HUES6 (cell line): ENCODE data around the gene TNFAIP8L2.

ENCODE experiments used
- H3K27ac ChIP-seq: 2 replicates; pipeline ENCODE4 v1.7.0; 2013; ENCODE audit warnings: low read depth, mild to moderate bottlenecking, low read length, inconsistent platforms
- H3K27me3 ChIP-seq: 2 replicates; pipeline ENCODE4 v1.6.1; 2013; ENCODE audit warnings: low read length; ENCODE audit not compliant: control insufficient read depth, insufficient read depth
- H3K36me3 ChIP-seq: 2 replicates; pipeline ENCODE4 v1.6.1; 2013; ENCODE audit warnings: low read length; ENCODE audit not compliant: control insufficient read depth, insufficient read depth
- H3K4me1 ChIP-seq: 2 replicates; pipeline ENCODE4 v1.6.1; 2013; ENCODE audit warnings: low read length; ENCODE audit not compliant: control insufficient read depth, insufficient read depth
- H3K4me3 ChIP-seq: 2 replicates; pipeline ENCODE4 v1.5.1; 2013; ENCODE audit warnings: low read depth, low read length
- H3K9ac ChIP-seq: one replicate; pipeline ENCODE4 v1.6.1; 2013; ENCODE audit warnings: mild to moderate bottlenecking, low read length
- H3K9me3 ChIP-seq: 2 replicates; pipeline ENCODE4 v1.6.1; 2013; ENCODE audit warnings: low read depth, low read length; ENCODE audit not compliant: control insufficient read depth, insufficient read depth

The TNFAIP8L2 gene

DNA sequence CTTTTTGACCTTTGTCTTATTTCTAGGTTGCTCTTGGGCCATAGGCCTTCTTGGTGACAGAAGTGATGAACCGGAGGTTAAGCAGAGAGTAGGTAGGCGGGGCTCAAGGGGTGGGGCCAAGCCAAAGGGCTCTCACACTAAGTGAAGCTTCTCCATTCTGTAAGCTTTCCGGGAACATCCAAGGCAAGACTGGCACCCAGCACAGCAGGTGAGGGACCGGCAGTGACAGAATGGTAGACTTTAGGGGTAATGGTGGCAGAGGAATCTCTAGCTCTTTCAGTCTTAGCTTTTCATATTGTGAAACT lies at the start of gene TNFAIP8L2:
TSS of gene TNFAIP8L2 (plus strand) at position 135 of the 305 bp plus-strand sequence. CDS start 2,049 bp downstream, outside the sequence.
- Histone ChIP-seq H3K27ac (no peak within 1 kb of the TSS), H3K4me3 (no peak within 1 kb of the TSS), H3K9ac (no peak within 1 kb of the TSS), H3K27me3 (no peaks in the 10 kb centered on the region), H3K36me3 (peaks cover 28% of the 10 kb centered on the region), H3K4me1 (no peaks in the 10 kb centered on the region), H3K9me3 (no peaks in the 10 kb centered on the region)

DNA sequence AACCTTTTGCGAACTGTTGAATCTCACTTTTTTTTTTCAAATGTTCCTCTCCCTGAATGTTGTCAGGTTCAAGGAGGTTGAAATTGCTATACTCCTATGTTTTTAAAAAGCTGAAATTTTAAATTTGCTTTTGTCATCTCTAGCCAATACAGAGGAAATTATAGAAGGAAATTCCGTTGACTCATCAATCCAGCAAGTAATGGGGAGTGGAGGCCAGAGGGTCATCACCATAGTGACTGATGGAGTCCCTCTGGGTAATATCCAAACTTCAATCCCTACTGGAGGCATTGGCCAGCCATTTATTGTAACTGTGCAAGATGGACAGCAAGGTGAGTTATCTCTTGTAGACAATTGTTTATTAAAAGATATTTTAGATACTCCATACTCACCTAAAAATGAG lies 49.6 kb upstream of the TNFAIP8L2 start:
- Histone ChIP-seq H3K4me1 (no peaks in the 10 kb centered on the region), H3K4me3 (no peak overlapping the region), H3K9me3 (no peaks in the 10 kb centered on the region), H3K27ac (no peak overlapping the region), H3K36me3 (no peaks in the 10 kb centered on the region), H3K27me3 (no peaks in the 10 kb centered on the region), H3K9ac (no peak overlapping the region)

DNA sequence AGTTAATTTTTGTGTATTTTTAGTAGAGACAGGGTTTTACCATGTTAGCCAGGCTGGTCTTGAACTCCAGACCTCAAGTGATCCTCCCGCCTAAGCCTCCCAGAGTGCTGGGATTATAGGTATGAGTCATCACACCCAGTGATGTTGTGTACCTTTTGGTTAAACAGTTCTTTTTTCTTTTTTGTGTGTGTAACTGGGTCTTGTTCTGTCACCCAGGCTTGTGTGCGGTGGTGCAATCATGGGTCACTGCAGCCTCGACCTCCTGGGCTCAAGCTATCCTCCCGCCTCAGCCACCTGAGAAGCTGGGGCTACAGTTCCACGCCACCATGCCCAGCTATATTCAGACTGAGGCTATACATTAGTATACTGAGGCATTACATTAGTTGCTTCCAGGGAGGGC lies 48.1 kb upstream of the TNFAIP8L2 start:
- Histone ChIP-seq H3K4me3 (no peak overlapping the region), H3K9ac (no peak overlapping the region), H3K9me3 (no peaks in the 10 kb centered on the region), H3K36me3 (no peaks in the 10 kb centered on the region), H3K27me3 (no peaks in the 10 kb centered on the region), H3K4me1 (no peaks in the 10 kb centered on the region), H3K27ac (no peak overlapping the region)

DNA sequence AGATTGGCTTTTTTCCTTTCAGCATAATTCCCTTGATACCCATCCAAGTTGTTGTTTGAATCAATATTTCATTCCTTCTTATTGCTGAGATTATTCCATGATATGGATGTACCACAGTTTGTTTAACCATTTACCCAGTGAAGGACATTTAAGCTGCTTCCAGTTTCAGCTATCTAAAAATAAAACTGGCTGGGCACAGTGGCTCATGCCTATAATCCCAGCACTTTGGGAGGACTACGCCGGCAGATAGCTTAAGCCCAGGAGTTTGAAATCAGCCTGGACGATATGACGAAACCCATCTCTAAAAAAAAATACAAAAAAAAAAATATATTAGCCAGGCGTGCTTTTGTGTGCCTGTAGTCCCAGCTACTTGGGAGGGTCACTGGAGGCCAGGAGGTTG lies 42.6 kb upstream of the TNFAIP8L2 start:
- Histone ChIP-seq H3K27ac (no peak overlapping the region), H3K4me3 (no peak overlapping the region), H3K27me3 (no peaks in the 10 kb centered on the region), H3K36me3 (no peaks in the 10 kb centered on the region), H3K9ac (no peak overlapping the region), H3K9me3 (no peaks in the 10 kb centered on the region), H3K4me1 (no peaks in the 10 kb centered on the region)

DNA sequence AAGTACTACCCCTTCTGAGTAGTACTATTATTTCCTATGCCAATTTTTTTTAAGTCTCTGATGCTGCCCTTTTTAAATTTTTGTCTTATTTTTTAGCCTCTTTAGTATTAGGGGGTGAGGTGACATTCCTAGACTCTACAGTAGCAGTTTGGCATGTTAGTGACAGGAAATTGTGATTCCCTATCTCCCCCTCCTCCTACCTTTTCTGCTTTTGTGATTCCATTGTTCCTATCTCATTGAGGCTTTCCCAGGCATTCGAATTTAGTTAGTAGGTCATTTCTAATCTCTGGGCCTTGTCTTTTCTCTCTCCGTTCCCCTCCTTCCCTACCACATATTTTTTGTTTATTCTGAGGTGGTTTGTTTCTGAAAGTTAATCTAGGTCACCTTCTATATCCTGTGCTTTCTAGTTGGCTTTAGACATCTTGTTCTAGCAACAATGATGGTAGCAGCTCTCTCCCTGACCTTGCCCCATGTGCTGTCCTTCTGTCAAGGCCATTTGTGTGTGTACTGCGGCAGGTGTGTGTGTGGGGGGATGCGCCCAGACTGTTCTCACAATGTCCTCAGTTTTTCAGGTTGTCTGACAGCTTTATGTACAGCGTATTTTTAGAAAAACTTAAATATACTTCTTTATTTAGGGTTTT lies 31.6 kb upstream of the TNFAIP8L2 start:
- Histone ChIP-seq H3K9me3 (no peaks in the 10 kb centered on the region), H3K27ac (no peak overlapping the region), H3K27me3 (no peaks in the 10 kb centered on the region), H3K9ac (no peak overlapping the region), H3K36me3 (no peaks in the 10 kb centered on the region), H3K4me1 (peaks cover 8% of the 10 kb centered on the region), H3K4me3 (no peak overlapping the region)

DNA sequence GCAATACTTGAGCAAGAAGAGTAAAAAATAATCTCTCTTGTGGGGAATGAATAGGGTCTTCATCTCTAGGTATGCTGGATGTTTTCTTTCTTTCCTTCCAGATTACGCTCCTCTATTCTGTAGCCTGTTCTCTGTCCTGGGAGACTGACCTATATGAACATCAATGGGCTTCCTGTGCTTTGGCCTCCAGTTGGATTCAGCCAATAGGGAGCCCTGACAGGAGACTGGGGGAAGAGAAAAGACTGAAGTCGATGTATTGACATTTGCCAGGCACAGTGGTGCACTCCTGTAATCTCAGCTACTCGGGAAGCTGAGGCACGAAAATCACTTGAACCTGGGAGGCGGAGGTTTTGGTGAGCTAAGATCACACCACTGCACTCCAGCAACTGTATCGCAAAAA lies 27.6 kb upstream of the TNFAIP8L2 start:
- H3K4me1 ChIP-seq, result peaks cover 24% of the 10 kb centered on the region
- no peak overlapping the region for H3K4me3 ChIP-seq
- no peaks in the 10 kb centered on the region for H3K36me3 ChIP-seq
- H3K9me3 ChIP-seq, result no peaks in the 10 kb centered on the region
- peaks cover 18% of the 10 kb centered on the region; the same call in 1 of the 2 replicates for H3K27me3 ChIP-seq
- H3K27ac ChIP-seq, result no peak overlapping the region
- no peak overlapping the region for H3K9ac ChIP-seq

DNA sequence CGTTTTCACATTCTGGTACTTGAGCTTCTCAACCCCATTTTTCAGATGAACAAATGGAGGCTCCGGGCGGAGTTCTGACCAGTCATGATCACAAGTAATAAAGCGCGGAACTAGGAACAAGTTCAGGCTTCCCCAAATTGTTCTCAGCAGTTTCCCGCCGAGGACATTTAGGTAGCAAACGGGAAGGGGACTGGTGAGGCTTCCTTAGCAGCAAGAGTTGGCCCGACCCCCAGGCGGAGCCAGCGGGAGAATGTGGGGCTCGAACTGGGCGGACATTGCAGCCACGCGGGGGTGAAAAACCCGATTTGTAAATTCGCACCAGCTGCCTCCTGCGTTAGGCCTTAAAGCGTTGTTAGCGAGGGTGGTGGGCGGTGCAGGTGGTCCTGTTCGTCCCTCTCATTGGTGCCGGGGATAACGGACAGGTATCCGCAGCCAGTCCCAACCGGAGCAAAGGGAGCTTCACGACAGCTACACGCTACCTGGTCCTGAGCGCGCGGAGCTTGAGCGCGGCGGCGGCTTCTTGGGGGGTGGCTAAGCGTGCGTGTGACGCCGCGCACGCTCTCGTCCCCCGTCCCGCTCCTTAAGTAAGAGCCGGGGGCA lies 25.4 kb upstream of the TNFAIP8L2 start:
- Histone ChIP-seq H3K9me3 (no peaks in the 10 kb centered on the region), H3K9ac (peak overlapping the region; percentile 5), H3K4me1 (peaks cover 16% of the 10 kb centered on the region; the same call in 1 of the 2 replicates), H3K4me3 (peak overlapping the region; percentile 52), H3K27me3 (peaks cover 18% of the 10 kb centered on the region; the same call in 1 of the 2 replicates), H3K36me3 (peaks cover 19% of the 10 kb centered on the region), H3K27ac (no peak overlapping the region)

DNA sequence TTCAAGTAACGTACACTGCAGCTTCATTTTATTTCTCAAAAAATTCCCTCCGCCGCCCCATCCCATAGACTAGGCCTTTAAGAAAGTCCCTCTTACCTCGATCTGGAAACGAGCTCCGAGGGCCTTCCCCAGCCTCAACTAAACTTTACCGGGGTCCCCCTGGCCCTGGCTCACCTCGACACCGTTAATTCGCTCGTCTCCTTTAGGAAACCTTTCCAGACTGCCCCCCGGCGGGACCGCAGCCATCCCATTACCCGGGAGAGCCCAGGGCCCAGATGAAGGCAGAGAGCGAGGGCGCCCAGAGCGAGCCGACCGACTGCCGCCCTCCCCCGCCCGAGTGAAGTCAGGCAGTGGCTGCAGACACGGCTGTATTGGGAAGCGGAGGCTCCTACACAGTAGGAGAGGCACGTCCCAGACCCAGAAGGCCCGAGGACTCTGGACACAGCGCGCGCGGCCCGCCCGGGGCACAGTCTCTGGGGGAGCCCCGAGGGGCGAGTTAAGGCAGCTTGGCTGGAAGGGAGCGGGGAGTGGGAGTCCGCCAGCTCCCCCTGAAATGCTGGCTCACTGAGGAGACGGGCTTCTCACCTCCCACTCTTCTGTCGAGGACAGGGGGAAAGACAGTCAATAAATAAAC lies 24.6 kb upstream of the TNFAIP8L2 start:
- Histone ChIP-seq H3K9me3 (no peaks in the 10 kb centered on the region), H3K4me1 (peaks cover 16% of the 10 kb centered on the region; the same call in 1 of the 2 replicates), H3K9ac (peak overlapping the region; percentile 1), H3K27ac (no peak overlapping the region; the same call in 1 of the 2 replicates), H3K4me3 (peak overlapping the region; percentile 52), H3K27me3 (peaks cover 18% of the 10 kb centered on the region; the same call in 1 of the 2 replicates), H3K36me3 (peaks cover 26% of the 10 kb centered on the region)

DNA sequence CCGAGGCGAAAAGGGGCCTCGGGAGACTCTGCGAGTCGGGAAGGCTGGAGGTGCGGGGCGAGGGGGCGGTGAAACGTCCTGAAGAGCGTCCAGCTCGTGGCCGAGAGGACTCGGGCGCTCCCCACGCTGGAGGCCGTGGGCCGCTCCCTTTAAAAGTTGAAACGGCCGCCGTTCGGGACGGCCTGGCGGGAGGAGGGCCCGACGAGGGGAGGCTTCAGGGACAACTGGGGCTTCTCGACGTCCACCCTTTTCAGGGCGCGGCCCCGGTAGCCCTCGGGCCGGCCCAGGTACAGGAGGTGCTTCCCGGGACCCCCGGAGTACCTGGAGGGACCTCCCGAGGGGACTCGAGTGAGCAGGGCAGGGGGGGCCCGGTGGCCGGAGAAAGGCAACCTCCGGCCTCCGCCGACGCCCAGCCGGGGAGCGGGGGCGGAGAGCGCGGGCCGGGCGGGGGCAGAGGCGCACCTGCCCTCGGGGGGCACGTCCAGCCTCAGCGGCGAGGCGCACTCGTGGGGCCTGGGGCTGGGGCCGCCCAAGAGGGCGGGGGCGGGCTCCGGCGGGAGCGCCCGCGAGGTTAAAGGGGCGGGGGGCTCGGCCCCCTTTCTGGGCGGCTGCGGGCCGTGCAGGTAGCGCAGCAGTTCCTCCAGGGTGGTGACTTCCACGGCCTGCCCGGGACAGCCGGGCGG lies 24.0 kb upstream of the TNFAIP8L2 start:
- H3K36me3 ChIP-seq, result peaks cover 26% of the 10 kb centered on the region
- peaks cover 18% of the 10 kb centered on the region; the same call in 1 of the 2 replicates for H3K27me3 ChIP-seq
- H3K9ac ChIP-seq, result no peak overlapping the region
- H3K27ac ChIP-seq, result no peak overlapping the region; the same call in 1 of the 2 replicates
- H3K9me3 ChIP-seq, result no peaks in the 10 kb centered on the region
- H3K4me1 ChIP-seq, result peaks cover 16% of the 10 kb centered on the region; the same call in 1 of the 2 replicates
- peak overlapping the region; percentile 56 for H3K4me3 ChIP-seq

DNA sequence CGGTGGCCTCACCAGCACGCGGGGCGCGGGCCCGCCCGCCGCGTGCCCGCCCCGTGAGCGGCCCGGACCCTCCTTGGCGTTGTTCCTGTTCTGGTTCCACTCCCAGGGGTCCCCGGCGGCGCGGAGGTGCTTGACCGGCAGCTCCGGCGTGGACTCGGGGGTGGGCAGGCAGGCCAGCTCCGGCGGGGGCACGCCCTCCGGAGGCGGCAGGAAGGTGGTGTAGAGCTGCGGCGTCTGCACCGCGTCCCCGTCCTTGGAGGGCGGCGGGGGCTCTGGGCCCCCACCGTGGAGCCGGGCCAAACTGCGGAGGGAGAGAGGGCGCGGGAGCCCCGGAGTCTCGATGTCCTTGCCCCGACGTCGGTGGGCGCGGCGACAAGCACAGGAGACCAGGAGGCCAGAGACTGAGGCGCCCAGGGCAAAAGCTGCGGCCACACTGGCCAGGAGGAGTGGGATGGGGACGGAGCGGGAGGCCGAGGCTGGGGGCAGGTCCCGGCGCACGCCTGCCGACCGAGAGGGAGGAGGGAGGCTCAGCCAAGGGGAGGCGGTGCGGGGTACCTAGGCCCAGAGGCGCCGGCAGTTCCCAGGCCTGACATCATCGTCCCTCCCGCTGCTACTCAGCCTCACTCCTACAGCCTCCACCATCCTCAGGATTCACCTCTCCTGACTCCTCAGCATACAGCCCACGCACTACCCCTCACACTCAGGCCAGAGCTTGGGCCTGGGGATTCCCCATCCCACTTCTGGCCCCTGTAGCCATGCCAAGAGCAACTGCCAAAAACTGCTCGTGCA lies 23.2 kb upstream of the TNFAIP8L2 start:
- Histone ChIP-seq H3K4me3 (peak overlapping the region; percentile 56), H3K9me3 (no peaks in the 10 kb centered on the region), H3K27ac (no peak overlapping the region), H3K4me1 (peaks cover 16% of the 10 kb centered on the region; the same call in 1 of the 2 replicates), H3K36me3 (peaks cover 26% of the 10 kb centered on the region), H3K27me3 (peaks cover 18% of the 10 kb centered on the region; the same call in 1 of the 2 replicates), H3K9ac (no peak overlapping the region)
